ENCODE measurements around the gene NPM1.

The NPM1 gene

DNA sequence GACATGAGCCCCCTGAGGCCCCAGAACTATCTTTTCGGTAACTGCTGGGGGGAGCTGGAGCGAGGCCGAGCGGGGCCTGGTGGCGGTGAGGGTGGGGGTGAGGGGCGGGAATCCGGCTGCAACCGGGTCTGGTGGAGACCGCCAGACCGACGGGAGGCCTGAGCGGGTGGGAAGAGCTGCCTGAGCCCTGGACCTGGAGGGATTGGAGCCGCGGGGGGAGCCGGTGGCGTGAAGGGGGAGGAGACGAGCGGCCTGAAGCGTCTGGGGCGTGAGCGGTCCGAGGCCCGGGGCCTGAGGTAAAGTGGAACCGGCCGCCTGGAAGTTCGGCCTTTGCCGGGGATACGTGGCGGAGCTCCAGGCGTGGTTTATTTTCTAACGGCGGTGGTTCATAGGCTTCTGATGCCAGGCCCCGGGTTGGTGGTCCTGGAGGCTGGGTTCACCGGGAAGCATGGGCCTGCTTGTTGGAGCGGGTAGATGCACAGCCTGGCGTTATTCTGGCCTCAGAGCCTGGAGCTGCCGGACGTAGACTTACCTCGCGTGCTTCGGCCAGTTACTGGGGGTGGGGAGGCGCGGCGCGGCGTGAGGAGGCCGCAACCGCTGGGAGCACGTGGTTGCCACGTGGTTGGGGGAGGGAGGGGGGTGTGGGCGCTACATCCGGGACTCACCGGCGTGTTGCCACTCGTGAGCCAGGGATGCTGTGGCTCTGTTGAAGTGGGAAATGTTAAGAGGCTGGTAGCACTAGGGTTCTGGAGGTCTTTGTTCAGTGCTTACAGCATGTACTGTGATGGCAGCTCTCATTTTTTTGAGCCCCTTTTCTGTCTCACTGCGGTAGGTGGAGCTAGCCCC, 544 bp downstream of the NPM1 start (continued):
- TF ChIP-seq ZNF624 (tag by site-specific recombination; IDR thresholded peaks at IDR 0.05) (no peak), ZNF174 (tag by site-specific recombination; IDR thresholded peaks at IDR 0.05) (no peak), HOXC10 (CRISPR knock-in tag; IDR thresholded peaks at IDR 0.05) (no peak), BCL11B (tag by site-specific recombination; IDR thresholded peaks at IDR 0.05; ENCODE audit: low read depth) (no peak), ZNF223 (tag by site-specific recombination; IDR thresholded peaks at IDR 0.05) (no peak), ZNF626 (tag by site-specific recombination; IDR thresholded peaks at IDR 0.05) (no peak), TRIM28 (IDR thresholded peaks at IDR 0.05; ENCODE audit: borderline replicate concordance, low read length) (no peak), ZNF629 (tag by site-specific recombination; IDR thresholded peaks at IDR 0.05) (no peak), ZNF221 (tag by site-specific recombination; IDR thresholded peaks at IDR 0.05; ENCODE audit: borderline replicate concordance) (no peak), ZNF266 (tag by site-specific recombination; IDR thresholded peaks at IDR 0.05; ENCODE audit: low read depth) (no peak), ZNF16 (tag by site-specific recombination; IDR thresholded peaks at IDR 0.05; ENCODE audit: low read depth) (no peak), MEIS1 (CRISPR knock-in tag; IDR thresholded peaks at IDR 0.05; ENCODE audit: borderline replicate concordance) (no peak), ZNF404 (tag by site-specific recombination; IDR thresholded peaks at IDR 0.05) (no peak), ZNF596 (tag by site-specific recombination; IDR thresholded peaks at IDR 0.05) (no peak), KLF7 (tag by site-specific recombination; IDR thresholded peaks at IDR 0.05; ENCODE audit: borderline replicate concordance) (0 out of 2 replicates have a peak, but pooled peaks have one; percentile 17), SETDB1 (IDR thresholded peaks at IDR 0.05; ENCODE audit: insufficient read length, low read length) (no peak), ZNF510 (tag by site-specific recombination; IDR thresholded peaks at IDR 0.05; ENCODE audit: insufficient replicate concordance) (no peak), OVOL3 (tag by site-specific recombination; IDR thresholded peaks at IDR 0.05) (no peak), WT1 (tag by site-specific recombination; IDR thresholded peaks at IDR 0.05) (peak; percentile 40; the same call in 1 of the 2 replicates), ZFP3 (tag by site-specific recombination; IDR thresholded peaks at IDR 0.05; ENCODE audit: low read depth) (no peak), ZNF514 (tag by site-specific recombination; IDR thresholded peaks at IDR 0.05) (no peak), ZNF416 (tag by site-specific recombination; IDR thresholded peaks at IDR 0.05) (no peak), ZNF114 (tag by site-specific recombination; IDR thresholded peaks at IDR 0.05) (no peak), ZNF37A (tag by site-specific recombination; IDR thresholded peaks at IDR 0.05) (no peak), ZNF140 (tag by site-specific recombination; IDR thresholded peaks at IDR 0.05) (no peak), KLF9 (tag by site-specific recombination; IDR thresholded peaks at IDR 0.05; ENCODE audit: low read depth) (peak; percentile 96), KLF10 (tag by site-specific recombination; IDR thresholded peaks at IDR 0.05) (peak; percentile 97), ZNF157 (tag by site-specific recombination; IDR thresholded peaks at IDR 0.05) (no peak), ZNF248 (tag by site-specific recombination; IDR thresholded peaks at IDR 0.05) (no peak), ZNF184 (tag by site-specific recombination; IDR thresholded peaks at IDR 0.05) (no peak)
- TF ChIP-seq, protein P1, sequence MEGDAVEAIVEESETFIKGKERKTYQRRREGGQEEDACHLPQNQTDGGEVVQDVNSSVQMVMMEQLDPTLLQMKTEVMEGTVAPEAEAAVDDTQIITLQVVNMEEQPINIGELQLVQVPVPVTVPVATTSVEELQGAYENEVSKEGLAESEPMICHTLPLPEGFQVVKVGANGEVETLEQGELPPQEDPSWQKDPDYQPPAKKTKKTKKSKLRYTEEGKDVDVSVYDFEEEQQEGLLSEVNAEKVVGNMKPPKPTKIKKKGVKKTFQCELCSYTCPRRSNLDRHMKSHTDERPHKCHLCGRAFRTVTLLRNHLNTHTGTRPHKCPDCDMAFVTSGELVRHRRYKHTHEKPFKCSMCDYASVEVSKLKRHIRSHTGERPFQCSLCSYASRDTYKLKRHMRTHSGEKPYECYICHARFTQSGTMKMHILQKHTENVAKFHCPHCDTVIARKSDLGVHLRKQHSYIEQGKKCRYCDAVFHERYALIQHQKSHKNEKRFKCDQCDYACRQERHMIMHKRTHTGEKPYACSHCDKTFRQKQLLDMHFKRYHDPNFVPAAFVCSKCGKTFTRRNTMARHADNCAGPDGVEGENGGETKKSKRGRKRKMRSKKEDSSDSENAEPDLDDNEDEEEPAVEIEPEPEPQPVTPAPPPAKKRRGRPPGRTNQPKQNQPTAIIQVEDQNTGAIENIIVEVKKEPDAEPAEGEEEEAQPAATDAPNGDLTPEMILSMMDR (tag by site-specific recombination; IDR thresholded peaks at IDR 0.05) = peak; percentile 46; the same call in 1 of the 2 replicates
- TF ChIP-seq, protein P2, sequence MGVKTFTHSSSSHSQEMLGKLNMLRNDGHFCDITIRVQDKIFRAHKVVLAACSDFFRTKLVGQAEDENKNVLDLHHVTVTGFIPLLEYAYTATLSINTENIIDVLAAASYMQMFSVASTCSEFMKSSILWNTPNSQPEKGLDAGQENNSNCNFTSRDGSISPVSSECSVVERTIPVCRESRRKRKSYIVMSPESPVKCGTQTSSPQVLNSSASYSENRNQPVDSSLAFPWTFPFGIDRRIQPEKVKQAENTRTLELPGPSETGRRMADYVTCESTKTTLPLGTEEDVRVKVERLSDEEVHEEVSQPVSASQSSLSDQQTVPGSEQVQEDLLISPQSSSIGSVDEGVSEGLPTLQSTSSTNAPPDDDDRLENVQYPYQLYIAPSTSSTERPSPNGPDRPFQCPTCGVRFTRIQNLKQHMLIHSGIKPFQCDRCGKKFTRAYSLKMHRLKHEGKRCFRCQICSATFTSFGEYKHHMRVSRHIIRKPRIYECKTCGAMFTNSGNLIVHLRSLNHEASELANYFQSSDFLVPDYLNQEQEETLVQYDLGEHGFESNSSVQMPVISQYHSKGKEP (tag by site-specific recombination; IDR thresholded peaks at IDR 0.05) = no peak
- TF ChIP-seq, protein P3, sequence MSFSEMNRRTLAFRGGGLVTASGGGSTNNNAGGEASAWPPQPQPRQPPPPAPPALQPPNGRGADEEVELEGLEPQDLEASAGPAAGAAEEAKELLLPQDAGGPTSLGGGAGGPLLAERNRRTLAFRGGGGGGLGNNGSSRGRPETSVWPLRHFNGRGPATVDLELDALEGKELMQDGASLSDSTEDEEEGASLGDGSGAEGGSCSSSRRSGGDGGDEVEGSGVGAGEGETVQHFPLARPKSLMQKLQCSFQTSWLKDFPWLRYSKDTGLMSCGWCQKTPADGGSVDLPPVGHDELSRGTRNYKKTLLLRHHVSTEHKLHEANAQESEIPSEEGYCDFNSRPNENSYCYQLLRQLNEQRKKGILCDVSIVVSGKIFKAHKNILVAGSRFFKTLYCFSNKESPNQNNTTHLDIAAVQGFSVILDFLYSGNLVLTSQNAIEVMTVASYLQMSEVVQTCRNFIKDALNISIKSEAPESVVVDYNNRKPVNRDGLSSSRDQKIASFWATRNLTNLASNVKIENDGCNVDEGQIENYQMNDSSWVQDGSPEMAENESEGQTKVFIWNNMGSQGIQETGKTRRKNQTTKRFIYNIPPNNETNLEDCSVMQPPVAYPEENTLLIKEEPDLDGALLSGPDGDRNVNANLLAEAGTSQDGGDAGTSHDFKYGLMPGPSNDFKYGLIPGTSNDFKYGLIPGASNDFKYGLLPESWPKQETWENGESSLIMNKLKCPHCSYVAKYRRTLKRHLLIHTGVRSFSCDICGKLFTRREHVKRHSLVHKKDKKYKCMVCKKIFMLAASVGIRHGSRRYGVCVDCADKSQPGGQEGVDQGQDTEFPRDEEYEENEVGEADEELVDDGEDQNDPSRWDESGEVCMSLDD (tag by site-specific recombination; IDR thresholded peaks at IDR 0.05) = no peak
- TF ChIP-seq, protein P4, sequence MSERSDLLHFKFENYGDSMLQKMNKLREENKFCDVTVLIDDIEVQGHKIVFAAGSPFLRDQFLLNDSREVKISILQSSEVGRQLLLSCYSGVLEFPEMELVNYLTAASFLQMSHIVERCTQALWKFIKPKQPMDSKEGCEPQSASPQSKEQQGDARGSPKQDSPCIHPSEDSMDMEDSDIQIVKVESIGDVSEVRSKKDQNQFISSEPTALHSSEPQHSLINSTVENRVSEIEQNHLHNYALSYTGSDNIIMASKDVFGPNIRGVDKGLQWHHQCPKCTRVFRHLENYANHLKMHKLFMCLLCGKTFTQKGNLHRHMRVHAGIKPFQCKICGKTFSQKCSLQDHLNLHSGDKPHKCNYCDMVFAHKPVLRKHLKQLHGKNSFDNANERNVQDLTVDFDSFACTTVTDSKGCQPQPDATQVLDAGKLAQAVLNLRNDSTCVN (tag by site-specific recombination; optimal IDR thresholded peaks at IDR 0.05) = no peak
